Skeletal muscle cell (primary cell): ENCODE results near the gene RTN4RL1.
"Not testable (repeated sequence)": the region's sequence is repeated elsewhere in the genome, so short reads cannot be mapped to it uniquely, and the experiment has no call there.

Experiments
- DNase-seq: peaks from one replicate; pipeline ENCODE4 v3.0.0-alpha.2; 2010; ENCODE audit warnings: low read depth
- H3K4me3 ChIP-seq: 2 replicates; pipeline ENCODE4 v1.5.1; 2011; ENCODE audit warnings: low read depth, mild to moderate bottlenecking, control low read depth, low read length, moderate library complexity

Gene RTN4RL1

GRCh38 chr17:1912146-1912545 is 113.0 kb downstream of the RTN4RL1 start:
- no peak overlapping the region for H3K4me3 ChIP-seq
- no peak for DNase-seq

- H3K4me3 ChIP-seq = no peak overlapping the region
- no peak for DNase-seq
Observed at GRCh38 chr17:1909985-1910384, 115.1 kb downstream of the RTN4RL1 start.

- peak; percentile 31 for DNase-seq
- peak overlapping the region; percentile 30 for H3K4me3 ChIP-seq
Observed at GRCh38 chr17:1908699-1909309, 116.3 kb downstream of the RTN4RL1 start.

GRCh38 chr17:1907909-1908698 is 117.0 kb downstream of the RTN4RL1 start:
- peak overlapping the region; percentile 30 for H3K4me3 ChIP-seq

GRCh38 chr17:1907216-1907631 is 117.9 kb downstream of the RTN4RL1 start:
- no peak for DNase-seq
- H3K4me3 ChIP-seq = no peak overlapping the region

More at GRCh38 chr17:1907909-1908698, 117.0 kb downstream of the RTN4RL1 start:
- DNase-seq = no peak

- no peak for DNase-seq
- H3K4me3 ChIP-seq = no peak overlapping the region
Observed at GRCh38 chr17:1906662-1907101, 118.5 kb downstream of the RTN4RL1 start.

GRCh38 chr17:1905190-1905913 is 119.8 kb downstream of the RTN4RL1 start:
- DNase-seq = no peak
- no peak overlapping the region for H3K4me3 ChIP-seq

GRCh38 chr17:1904273-1905182 is 120.6 kb downstream of the RTN4RL1 start:
- H3K4me3 ChIP-seq = no peak overlapping the region
- no peak for DNase-seq

- no peak overlapping the region for H3K4me3 ChIP-seq
- no peak for DNase-seq
Observed at GRCh38 chr17:1899403-1900000, 125.6 kb downstream of the RTN4RL1 start.

GRCh38 chr17:1898872-1899271 is 126.3 kb downstream of the RTN4RL1 start:
- no peak for DNase-seq
- no peak overlapping the region for H3K4me3 ChIP-seq

GRCh38 chr17:1898332-1898731 is 126.8 kb downstream of the RTN4RL1 start:
- no peak overlapping the region for H3K4me3 ChIP-seq

GRCh38 chr17:1897105-1897656 is 128.0 kb downstream of the RTN4RL1 start:
- no peak for DNase-seq
- H3K4me3 ChIP-seq = no peak overlapping the region

More at GRCh38 chr17:1898332-1898731, 126.8 kb downstream of the RTN4RL1 start:
- no peak for DNase-seq

- no peak overlapping the region for H3K4me3 ChIP-seq
- no peak for DNase-seq
Observed at GRCh38 chr17:1896243-1897104, 128.7 kb downstream of the RTN4RL1 start.

- DNase-seq, H3K4me3 ChIP-seq: not testable (repeated sequence)
Observed at GRCh38 chr17:1895479-1895878, 129.7 kb downstream of the RTN4RL1 start.

- H3K4me3 ChIP-seq = no peak overlapping the region
- no peak for DNase-seq
Observed at GRCh38 chr17:1894753-1895339, 130.3 kb downstream of the RTN4RL1 start.

- DNase-seq = no peak
Observed at GRCh38 chr17:1890758-1891450, 134.2 kb downstream of the RTN4RL1 start.

GRCh38 chr17:1888741-1889140 is 136.4 kb downstream of the RTN4RL1 start:
- no peak overlapping the region for H3K4me3 ChIP-seq
- DNase-seq = no peak

More at GRCh38 chr17:1890758-1891450, 134.2 kb downstream of the RTN4RL1 start:
- H3K4me3 ChIP-seq = no peak overlapping the region
